OCI-LY1 (cell line): Measurements from ENCODE around the gene ABHD6.
"Not testable (repeated sequence)": the region's sequence is repeated elsewhere in the genome, so short reads cannot be mapped to it uniquely, and the experiment has no call there.

ENCODE experiments used
- H2AFZ ChIP-seq: fragments of 200-600 bp; sonication (generic), shearing (Covaris generic); 2 replicates; pipeline ENCODE4 v1.6.0; 2014; ENCODE audit warnings: antibody characterized with exemption, mild to moderate bottlenecking, low read length
- H3F3A ChIP-seq: fragments of 200-600 bp; sonication (generic), shearing (Covaris generic); 2 replicates; pipeline ENCODE4 v1.6.0; 2014; ENCODE audit warnings: mild to moderate bottlenecking, antibody characterized with exemption, low read length, moderate library complexity; ENCODE audit not compliant: insufficient read depth
- H3K27ac ChIP-seq: fragments of 200-600 bp; sonication (generic); 2 replicates; pipeline ENCODE4 v1.5.1; 2014; ENCODE audit warnings: low read length, mixed run types, mild to moderate bottlenecking, low read depth; ENCODE audit not compliant: poor library complexity, severe bottlenecking
- H3K27me3 ChIP-seq: fragments of 200-600 bp; sonication (generic); 2 replicates; pipeline ENCODE4 v1.6.0; 2014; ENCODE audit warnings: antibody characterized with exemption, mild to moderate bottlenecking, low read length, moderate library complexity; ENCODE audit not compliant: insufficient read depth
- H3K36me3 ChIP-seq: fragments of 200-600 bp; sonication (generic); 2 replicates; pipeline ENCODE4 v1.6.1; 2014; ENCODE audit warnings: mild to moderate bottlenecking, antibody characterized with exemption, low read length, moderate library complexity, mixed read lengths; ENCODE audit not compliant: insufficient read depth
- H3K4me1 ChIP-seq: fragments of 200-600 bp; sonication (generic); 2 replicates; pipeline ENCODE4 v1.5.1; 2014; ENCODE audit warnings: mild to moderate bottlenecking, low read length, moderate library complexity; ENCODE audit not compliant: insufficient read depth, severe bottlenecking
- H3K4me2 ChIP-seq: fragments of 200-600 bp; sonication (generic), shearing (Covaris generic); 2 replicates; pipeline ENCODE4 v1.6.1; 2014; ENCODE audit warnings: low read length
- H3K4me3 ChIP-seq: fragments of 200-600 bp; sonication (generic); 2 replicates; pipeline ENCODE4 v1.5.1; 2014; ENCODE audit warnings: low read length, low read depth, mild to moderate bottlenecking, mixed read lengths; ENCODE audit not compliant: poor library complexity, severe bottlenecking
- H3K79me2 ChIP-seq: fragments of 200-600 bp; shearing (Covaris generic); 2 replicates; pipeline ENCODE4 v1.6.1; 2016; ENCODE audit warnings: mixed run types, low read length, mixed read lengths; ENCODE audit not compliant: insufficient read depth
- H3K9ac ChIP-seq: fragments of 200-600 bp; sonication (generic), shearing (Covaris generic); 2 replicates; pipeline ENCODE4 v1.6.1; 2014; ENCODE audit warnings: mild to moderate bottlenecking, low read length, mixed read lengths
- H3K9me2 ChIP-seq: fragments of 200-600 bp; sonication (generic), shearing (Covaris generic); 2 replicates; pipeline ENCODE4 v1.6.1; 2014; ENCODE audit warnings: low read depth, mild to moderate bottlenecking, low read length, mixed read lengths
- H3K9me3 ChIP-seq: fragments of 200-600 bp; shearing (Covaris generic); 2 replicates; pipeline ENCODE4 v1.6.1; 2014; ENCODE audit warnings: low read length, mixed read lengths
- H4K20me1 ChIP-seq: fragments of 200-600 bp; sonication (generic), shearing (Covaris generic); 2 replicates; pipeline ENCODE4 v1.6.0; 2016; ENCODE audit warnings: mild to moderate bottlenecking, low read length; ENCODE audit not compliant: insufficient read depth
- EZH2 ChIP-seq: fragments of 200-600 bp; sonication (generic), shearing (Covaris generic); IDR thresholded peaks from 2 replicates; pipeline ENCODE4 v1.8.0; 2017; ENCODE audit warnings: borderline replicate concordance, mixed run types, mild to moderate bottlenecking, antibody characterized with exemption, low read length, moderate library complexity, mixed read lengths
- TF ChIP-seq, protein P1 (sequence below): fragments of 200-600 bp; sonication (generic), shearing (Covaris generic); IDR thresholded peaks from 2 replicates; pipeline ENCODE4 v1.5.1; 2017; ENCODE audit warnings: mild to moderate bottlenecking, antibody characterized with exemption, low read length, moderate library complexity, mixed read lengths

The ABHD6 gene

DNA sequence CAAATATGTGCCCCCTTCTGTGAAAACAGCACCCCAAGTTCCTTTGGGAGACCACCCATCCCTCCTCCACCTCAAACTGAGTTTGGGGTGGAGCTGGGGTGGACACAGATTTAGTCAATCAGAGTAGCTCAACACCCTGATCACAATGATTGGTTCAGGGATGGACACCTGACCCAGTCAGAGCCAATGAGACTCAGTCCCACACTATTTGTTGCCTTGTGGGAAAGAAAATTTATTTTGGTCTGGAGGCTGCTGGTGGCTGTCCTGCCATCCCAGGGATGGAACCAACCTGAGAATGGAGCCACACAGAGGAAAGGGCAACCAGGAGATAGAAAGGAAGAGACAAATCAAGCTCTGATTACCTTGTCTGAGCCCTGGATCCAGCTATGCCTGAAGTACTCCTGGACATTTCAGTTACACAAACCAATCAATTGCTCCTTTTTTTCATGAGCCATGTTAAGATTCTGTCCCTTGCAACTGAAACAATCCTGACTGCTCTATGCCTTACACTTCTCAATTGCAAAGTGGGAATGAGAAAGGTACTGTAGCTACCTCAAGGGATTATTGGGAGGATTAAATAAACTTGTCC is 37.4 kb upstream of the ABHD6 start:
- peaks cover 4% of the 10 kb centered on the region; the same call in 1 of the 2 replicates for H3K9me3 ChIP-seq

DNA sequence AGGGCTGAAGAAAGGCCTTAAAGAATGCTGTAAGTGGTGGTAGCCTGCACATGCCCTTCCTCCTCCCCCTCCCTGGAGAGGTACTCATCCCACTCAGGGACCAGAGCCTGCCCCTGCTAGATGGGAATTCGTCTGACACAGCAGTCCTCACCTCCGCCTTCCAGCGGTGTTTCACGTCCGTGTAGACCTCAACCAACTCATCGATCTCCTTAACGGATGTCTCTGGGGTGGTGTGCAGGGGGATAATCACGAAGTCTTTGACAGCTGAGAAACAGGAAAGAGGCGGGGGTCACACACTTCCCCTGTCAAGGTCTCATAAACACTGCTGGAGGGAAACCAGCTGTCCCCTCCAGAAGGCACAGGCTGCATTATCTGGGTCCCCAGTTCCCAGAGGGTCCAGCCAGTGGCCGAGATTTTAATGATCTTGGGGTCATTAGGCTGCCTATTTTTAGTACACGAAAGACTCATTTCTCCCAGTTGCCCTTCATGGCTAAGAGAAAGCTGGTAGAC is 36.7 kb upstream of the ABHD6 start:
- Histone ChIP-seq H3K9me3 (peaks cover 2% of the 10 kb centered on the region; the same call in 1 of the 2 replicates), H3K9me2 (no peaks in the 10 kb centered on the region), H3K27ac (no peak overlapping the region), H3K36me3 (no peaks in the 10 kb centered on the region), H3K9ac (no peak overlapping the region), H3K4me3 (no peak overlapping the region), H3F3A (no peaks in the 10 kb centered on the region), H3K79me2 (no peaks in the 10 kb centered on the region), H3K27me3 (peaks cover 7% of the 10 kb centered on the region; the same call in 1 of the 2 replicates), H3K4me2 (no peak overlapping the region), H4K20me1 (no peaks in the 10 kb centered on the region), H2AFZ (no peak overlapping the region), H3K4me1 (no peaks in the 10 kb centered on the region)
- TF ChIP-seq, protein P1, sequence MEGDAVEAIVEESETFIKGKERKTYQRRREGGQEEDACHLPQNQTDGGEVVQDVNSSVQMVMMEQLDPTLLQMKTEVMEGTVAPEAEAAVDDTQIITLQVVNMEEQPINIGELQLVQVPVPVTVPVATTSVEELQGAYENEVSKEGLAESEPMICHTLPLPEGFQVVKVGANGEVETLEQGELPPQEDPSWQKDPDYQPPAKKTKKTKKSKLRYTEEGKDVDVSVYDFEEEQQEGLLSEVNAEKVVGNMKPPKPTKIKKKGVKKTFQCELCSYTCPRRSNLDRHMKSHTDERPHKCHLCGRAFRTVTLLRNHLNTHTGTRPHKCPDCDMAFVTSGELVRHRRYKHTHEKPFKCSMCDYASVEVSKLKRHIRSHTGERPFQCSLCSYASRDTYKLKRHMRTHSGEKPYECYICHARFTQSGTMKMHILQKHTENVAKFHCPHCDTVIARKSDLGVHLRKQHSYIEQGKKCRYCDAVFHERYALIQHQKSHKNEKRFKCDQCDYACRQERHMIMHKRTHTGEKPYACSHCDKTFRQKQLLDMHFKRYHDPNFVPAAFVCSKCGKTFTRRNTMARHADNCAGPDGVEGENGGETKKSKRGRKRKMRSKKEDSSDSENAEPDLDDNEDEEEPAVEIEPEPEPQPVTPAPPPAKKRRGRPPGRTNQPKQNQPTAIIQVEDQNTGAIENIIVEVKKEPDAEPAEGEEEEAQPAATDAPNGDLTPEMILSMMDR: no peak
- TF ChIP-seq EZH2: no peak

More for the DNA sequence above, 37.4 kb upstream of the ABHD6 start:
- H3K4me1 ChIP-seq: no peaks in the 10 kb centered on the region
- no peaks in the 10 kb centered on the region for H3K79me2 ChIP-seq
- no peak overlapping the region for H3K27ac ChIP-seq
- no peaks in the 10 kb centered on the region for H3K36me3 ChIP-seq
- no peaks in the 10 kb centered on the region for H3F3A ChIP-seq
- H3K9me2 ChIP-seq: no peaks in the 10 kb centered on the region
- no peak overlapping the region for H2AFZ ChIP-seq
- H3K27me3 ChIP-seq: peaks cover 7% of the 10 kb centered on the region; the same call in 1 of the 2 replicates
- H4K20me1 ChIP-seq: no peaks in the 10 kb centered on the region
- TF ChIP-seq EZH2: no peak
- TF ChIP-seq, protein P1: no peak
- no peak overlapping the region for H3K4me3 ChIP-seq
- H3K4me2 ChIP-seq: no peak overlapping the region
- H3K9ac ChIP-seq: no peak overlapping the region

DNA sequence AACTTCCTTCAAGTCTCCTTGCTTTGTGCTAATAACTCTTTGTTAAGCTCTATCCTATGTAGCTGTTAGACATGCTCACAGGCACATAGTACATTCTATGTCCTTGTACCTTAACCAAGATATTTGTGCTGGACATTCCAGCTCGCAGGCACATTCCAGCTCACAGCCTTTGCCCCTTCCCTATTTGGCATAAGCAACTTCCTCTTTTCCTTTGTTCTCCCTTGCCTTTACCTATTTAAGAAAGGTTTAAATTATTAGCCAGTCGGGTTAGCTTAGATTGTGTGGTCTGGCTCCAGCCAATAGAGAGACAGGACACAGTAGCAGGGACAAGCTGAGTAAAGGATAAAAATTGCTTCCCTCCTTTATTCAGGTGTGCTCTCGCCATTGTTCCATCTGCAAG is 36.1 kb upstream of the ABHD6 start:
- not testable (repeated sequence) for H4K20me1 ChIP-seq, H3K36me3 ChIP-seq, H2AFZ ChIP-seq, H3K27me3 ChIP-seq, H3F3A ChIP-seq, H3K4me1 ChIP-seq, H3K4me2 ChIP-seq, H3K9me3 ChIP-seq, H3K9me2 ChIP-seq, H3K79me2 ChIP-seq, H3K27ac ChIP-seq, H3K9ac ChIP-seq, H3K4me3 ChIP-seq

DNA sequence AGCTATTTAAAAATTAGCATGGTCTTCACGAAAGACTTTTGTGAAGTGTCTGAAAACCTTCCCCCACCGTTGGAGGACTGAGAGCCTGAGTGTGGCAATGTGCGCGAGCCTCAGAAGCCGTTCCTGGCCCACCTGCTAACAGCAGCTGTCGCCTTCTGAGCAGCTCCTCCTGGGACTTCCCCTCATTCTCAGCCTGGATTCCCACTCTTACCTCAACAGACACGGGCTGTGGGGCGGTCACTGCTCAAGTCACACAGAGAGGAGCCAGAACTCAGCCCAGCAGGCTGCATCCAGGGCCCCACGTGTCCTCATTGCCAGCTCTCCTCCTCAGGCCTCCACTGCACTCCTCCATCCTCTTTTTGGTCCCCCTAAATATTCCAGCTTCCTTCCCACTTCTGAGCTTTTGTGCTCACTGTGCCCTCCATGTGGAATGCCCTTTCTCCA is 34.7 kb upstream of the ABHD6 start:
- H3K9me3 ChIP-seq: no peaks in the 10 kb centered on the region
- no peak overlapping the region for H3K4me2 ChIP-seq
- no peaks in the 10 kb centered on the region for H3K9me2 ChIP-seq
- H3K4me1 ChIP-seq: no peaks in the 10 kb centered on the region
- H3K9ac ChIP-seq: no peak overlapping the region
- TF ChIP-seq, protein P1: no peak
- no peak for TF ChIP-seq EZH2
- no peaks in the 10 kb centered on the region for H4K20me1 ChIP-seq
- peaks cover 7% of the 10 kb centered on the region; the same call in 1 of the 2 replicates for H3K27me3 ChIP-seq
- no peak overlapping the region for H3K27ac ChIP-seq
- H3K4me3 ChIP-seq: no peak overlapping the region
- H2AFZ ChIP-seq: no peak overlapping the region
- H3F3A ChIP-seq: no peaks in the 10 kb centered on the region
- H3K36me3 ChIP-seq: no peaks in the 10 kb centered on the region
- no peaks in the 10 kb centered on the region for H3K79me2 ChIP-seq
